ENCODE measurements around the gene TTLL11.

- TF ChIP-seq POLR2A (IDR thresholded peaks at IDR 0.05) (no peak), CTCF (IDR thresholded peaks at IDR 0.05) (peak in 5 of 6 experiments; percentile 10 to 41 (median 27))
Measured at GRCh38 chr9:121861501-121862180, 231.5 kb downstream of the TTLL11 start.
